Activated CD4-positive, CD25-positive, alpha-beta regulatory T cell (primary cell): Measurements from ENCODE around the gene TMUB2.
A peak's percentile ranks its signal among the peaks of the same experiment; 100 is the strongest.
"Not testable (repeated sequence)": the region's sequence is repeated elsewhere in the genome, so short reads cannot be mapped to it uniquely, and the experiment has no call there.

Experiments used
- DNase-seq, 4 experiments: peaks; one replicate each; lab custom pipeline; 2025; lab: John Stamatoyannopoulos, UW

The TMUB2 gene

GRCh38 chr17:44219108-44219615 lies 32.4 kb downstream of the TMUB2 start:
- DNase-seq: peak; percentile 35 to 70 (median 54)

GRCh38 chr17:44219616-44220212 lies 32.9 kb downstream of the TMUB2 start, which contains the start of gene UBTF:
Gene UBTF, minus strand, starts transcription at chr17:44219675. Its CDS starts 1,446 bp downstream, at chr17:44218229.
- DNase-seq: peak; percentile 37 to 74 (median 62)

- peak; percentile 29 to 49 (median 42) for DNase-seq
These were observed 33.7 kb downstream of the TMUB2 start for GRCh38 chr17:44220213-44221083.

- DNase-seq: peak in 3 of 4 experiments; percentile 21 to 41 (median 34)
These were observed 34.5 kb downstream of the TMUB2 start for GRCh38 chr17:44221084-44221861.

- no peak for DNase-seq
These were observed 35.0 kb downstream of the TMUB2 start for GRCh38 chr17:44221862-44222111.

- no peak for DNase-seq
These were observed 35.5 kb downstream of the TMUB2 start for GRCh38 chr17:44222112-44222869.

GRCh38 chr17:44223541-44224071 lies 36.8 kb downstream of the TMUB2 start:
- no peak for DNase-seq

GRCh38 chr17:44229090-44229489 lies 42.3 kb downstream of the TMUB2 start:
- no peak for DNase-seq

- no peak for DNase-seq
These were observed 43.4 kb downstream of the TMUB2 start for GRCh38 chr17:44230140-44230539.

GRCh38 chr17:44232061-44232460 lies 45.3 kb downstream of the TMUB2 start:
- DNase-seq: no peak

GRCh38 chr17:44233582-44233981 lies 46.8 kb downstream of the TMUB2 start:
- DNase-seq: no peak

- no peak for DNase-seq
These were observed 48.8 kb downstream of the TMUB2 start for GRCh38 chr17:44235583-44235936.

- DNase-seq: no peak
These were observed 49.7 kb downstream of the TMUB2 start for GRCh38 chr17:44236444-44236991.

GRCh38 chr17:44237886-44238285 lies 51.1 kb downstream of the TMUB2 start:
- DNase-seq: not testable (repeated sequence)

- DNase-seq: no peak
These were observed 54.4 kb downstream of the TMUB2 start for GRCh38 chr17:44241106-44241624.
